ENCODE data around the gene MICOS13.
"Not testable (repeated sequence)": the region's sequence is repeated elsewhere in the genome, so short reads cannot be mapped to it uniquely, and the experiment has no call there.

The MICOS13 gene

DNA sequence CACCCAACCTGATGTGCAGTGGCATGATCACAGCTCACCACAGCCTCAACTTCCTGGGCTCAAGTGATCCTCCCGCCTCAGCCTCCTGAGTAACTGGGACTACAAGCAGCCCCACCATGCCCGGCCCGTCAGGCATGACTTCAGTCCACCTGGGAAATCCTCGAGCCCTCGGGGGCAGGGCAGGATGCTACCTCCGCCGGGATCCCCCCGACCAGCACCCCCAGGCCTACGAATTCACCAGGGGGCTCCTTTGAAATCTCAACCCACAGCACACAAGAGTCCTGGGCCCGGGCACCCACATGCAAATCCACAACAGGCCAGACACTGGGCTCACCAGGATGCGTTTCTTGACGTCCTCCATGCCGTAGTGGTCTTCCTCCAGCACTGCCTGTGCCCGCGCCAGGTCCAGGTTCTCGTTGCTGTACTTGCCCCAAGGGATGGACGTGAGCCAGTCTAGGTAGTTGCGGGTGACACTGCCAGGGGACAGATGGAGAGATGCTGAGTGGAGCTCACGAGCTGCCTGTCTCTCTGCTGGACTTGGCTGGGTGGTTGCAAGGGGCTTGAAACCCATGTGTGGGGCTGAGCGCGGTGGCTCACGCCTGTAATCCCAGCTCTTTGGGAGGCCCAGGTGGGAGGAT, 20.3 kb upstream of the MICOS13 start:
- DNase-seq (ENCODE audit: low spot score) = no peak

DNA sequence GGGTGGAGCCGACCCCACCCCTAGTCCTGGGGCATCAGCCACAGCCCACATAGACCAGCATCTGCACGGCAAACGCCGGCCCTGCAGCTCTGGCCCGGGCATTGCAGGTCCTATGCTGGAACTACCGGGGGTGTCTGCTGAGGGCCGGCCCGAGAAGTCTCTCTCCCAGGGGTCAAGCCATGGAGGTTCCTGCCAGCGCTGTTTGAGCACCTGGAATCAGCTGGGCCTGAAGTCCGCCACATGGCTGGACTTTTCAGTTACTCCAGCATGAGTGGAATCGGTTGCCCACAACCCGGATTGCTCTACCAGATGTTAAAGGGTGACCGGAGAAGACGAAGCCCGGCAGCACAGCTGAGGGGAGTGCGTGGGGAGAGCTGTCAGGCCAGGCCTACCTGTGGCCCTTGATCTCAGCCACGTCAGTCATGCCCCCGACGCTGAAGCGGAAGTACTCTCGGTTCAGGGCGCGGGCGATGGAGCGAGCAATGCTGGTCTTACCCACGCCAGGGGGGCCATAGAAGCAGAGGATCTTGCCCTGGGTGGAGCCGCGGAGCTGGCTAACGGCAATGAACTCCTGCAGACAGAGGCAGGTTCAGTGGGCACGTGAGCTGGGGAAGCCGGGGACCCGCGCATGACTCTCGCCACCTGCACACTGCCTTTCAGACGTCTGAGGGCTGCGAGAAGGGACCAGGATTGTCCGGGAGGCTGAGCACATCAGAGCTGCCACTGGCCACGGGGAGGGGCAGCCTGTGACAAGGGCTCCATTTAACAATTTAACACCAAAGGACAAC, 18.5 kb upstream of the MICOS13 start:
- no peak for DNase-seq (ENCODE audit: low spot score)

DNA sequence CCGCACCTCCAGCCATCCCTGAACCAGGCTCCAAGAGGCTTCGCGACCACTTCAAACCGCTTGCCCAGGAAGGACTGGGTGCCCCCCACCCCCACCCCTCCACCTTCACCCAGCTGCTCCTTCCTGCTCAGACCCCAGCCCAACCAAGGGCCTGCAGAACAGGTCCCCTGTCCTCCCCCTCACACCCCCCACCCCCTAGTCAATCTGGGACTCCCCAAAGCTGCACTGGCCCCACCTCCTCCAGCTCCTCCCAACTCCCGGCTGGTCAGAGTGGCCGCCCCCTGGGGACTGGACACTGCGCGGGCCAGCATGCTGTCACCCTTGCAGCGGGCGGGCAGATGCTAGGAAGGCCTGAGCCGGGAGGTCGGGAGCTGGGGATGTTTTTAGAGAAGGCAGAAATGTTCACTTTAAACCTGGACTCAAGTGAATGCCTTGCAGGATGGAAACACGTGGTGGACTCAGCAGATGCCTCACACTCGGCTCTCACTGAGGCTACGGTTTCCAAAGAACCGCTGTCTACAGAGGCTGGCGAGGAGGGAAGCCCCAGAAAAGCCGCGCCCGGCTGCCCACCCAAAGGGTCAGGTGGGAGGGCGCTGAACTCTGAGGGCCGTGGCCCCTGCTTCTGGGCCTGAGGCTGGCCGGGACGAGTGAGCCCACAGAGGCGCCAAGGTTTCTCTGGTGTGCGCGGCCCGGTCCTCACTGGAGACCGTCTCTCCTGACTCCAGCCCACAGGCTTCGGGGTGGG, 17.7 kb upstream of the MICOS13 start:
- no peak for DNase-seq (ENCODE audit: low spot score)

DNA sequence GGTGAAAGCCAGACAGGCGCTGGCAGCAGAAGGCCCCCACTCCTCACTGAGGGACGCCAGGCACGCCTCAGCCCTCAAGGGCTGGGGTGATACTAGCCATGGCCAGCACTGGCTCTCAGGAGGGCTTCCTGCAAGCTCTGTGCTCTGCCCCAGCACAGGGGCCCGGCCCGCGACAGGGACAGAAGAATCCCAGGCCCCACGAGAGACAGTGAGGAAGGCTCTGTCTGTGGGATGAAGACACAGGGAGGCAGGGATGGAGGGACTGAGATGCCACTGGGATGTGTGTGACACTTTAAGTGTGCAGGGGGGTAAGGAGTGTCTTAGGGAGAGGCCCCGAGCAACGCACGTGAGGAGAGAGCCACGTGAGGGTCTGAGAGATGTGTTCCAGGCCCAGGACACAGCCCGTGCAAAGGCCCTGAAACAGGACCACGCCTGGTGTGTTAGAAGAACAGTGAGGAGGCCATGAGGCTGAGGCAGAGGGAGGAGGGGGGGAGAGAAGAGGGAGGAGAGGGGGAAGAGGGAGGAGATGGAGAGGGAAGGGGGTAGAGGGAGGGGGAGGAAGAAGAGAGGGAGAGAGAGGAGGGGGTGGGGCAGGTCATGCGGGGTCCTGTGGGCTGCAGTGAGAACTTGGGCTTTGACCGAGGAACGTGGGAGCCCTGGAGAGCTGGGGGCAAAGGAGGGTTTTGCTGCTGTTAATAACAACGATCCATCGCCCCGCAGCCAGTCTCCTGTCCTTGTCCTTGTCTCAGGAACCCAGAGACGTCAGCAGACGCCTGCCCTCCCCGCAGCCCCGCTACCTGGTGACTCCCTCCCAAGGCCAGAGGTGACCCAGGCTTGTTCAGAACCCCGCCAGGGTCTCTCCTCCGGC, 16.9 kb upstream of the MICOS13 start:
- DNase-seq (ENCODE audit: low spot score) = no peak

DNA sequence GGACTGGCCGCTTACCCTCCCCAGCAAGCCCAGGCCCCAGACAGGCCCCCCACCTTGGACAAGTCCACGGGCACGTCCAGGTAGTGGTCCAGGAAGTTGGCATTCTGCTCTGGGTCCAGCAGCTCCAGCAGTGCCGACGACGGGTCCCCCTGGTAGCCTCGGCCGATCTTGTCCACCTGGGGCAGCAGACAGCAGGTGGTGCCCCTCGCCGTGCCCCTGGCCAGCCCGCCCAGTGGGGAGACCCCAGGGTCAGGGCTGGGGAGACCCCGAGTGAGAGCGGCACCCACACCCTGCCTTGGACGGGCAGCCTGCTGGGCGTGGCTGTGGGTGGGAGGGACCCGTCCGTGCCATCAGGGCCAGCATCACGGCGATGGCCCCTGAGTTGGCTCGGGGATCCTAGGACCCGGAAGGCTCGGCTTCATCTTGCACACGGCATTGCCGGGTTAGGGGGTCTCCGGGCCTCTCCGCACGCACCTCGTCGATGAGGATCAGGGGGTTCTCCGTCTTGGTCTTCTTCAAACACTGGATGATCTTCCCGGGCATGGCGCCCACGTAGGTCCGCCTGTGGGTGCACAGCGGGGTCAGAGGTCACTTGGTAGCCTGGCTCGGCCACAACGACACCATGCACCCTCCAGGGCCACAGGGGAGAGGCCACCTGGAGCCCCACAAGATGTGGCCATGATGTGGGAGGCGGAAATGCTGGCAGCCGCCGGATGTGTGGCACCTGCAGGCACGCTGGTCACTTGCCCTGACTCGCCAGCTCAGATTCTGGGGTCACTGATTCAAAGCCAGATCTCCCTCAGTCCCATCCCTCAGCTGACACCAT, 16.1 kb upstream of the MICOS13 start:
- DNase-seq (ENCODE audit: low spot score) = no peak

DNA sequence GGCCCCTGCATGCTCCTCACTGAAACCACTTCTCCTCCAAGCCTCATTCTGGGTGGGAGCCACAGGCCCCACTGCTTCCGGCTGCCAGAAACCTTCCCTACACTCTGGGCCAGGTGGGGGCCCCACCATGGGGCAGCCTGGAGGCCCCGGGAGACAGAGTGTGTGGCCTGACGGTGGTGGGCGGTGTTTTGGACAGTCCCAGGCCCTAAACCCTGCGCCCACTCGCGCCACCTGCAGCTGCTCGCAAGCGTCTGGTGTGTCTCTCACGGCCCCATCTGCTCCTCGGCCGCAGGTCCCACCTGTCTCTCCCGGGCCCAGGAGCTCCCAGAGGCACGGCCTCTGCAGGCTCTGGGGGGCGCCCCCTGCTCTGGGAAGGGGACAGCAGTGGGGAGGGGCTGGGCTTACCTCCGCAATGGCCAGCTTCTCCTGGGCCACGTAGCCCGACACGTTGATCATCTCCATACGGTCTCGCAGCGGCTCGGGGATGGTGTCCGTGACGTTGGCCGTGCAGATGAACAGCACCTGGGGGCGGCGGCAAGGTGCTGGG, 15.4 kb upstream of the MICOS13 start:
- no peak for DNase-seq (ENCODE audit: low spot score)

DNA sequence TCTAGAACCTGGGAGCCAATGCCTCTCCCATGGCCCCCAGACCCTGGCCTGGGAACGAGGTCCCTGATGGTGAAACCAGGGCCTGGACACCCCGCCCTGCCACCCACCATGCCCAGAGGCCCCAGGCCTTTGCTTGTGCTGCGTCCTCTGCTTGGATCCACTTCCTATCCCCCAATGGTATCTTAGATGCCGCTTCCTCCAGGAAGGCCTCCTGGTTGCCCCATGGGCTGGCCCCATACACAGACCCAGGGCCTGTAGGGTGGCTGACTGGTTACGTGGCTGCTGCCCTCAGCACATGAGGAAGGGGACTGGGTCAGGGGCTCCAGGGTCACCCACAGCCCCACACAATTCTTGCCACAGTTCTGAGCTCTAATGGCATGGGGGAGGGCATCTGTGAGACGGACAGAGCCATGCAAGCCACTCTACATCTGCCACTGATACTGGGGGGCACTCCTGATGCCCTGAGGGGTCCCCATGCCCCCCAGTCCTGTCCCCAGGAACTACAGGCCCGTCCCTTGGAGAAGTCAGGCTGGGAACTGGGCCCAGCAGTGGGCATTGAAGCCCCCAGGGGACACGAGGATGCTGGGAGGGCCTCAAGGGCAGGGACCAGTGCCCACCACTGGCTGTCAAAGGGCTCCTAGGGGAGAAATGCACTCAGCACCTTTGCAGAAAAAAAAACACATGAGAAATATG, 14.8 kb upstream of the MICOS13 start:
- DNase-seq (ENCODE audit: low spot score) = no peak

DNA sequence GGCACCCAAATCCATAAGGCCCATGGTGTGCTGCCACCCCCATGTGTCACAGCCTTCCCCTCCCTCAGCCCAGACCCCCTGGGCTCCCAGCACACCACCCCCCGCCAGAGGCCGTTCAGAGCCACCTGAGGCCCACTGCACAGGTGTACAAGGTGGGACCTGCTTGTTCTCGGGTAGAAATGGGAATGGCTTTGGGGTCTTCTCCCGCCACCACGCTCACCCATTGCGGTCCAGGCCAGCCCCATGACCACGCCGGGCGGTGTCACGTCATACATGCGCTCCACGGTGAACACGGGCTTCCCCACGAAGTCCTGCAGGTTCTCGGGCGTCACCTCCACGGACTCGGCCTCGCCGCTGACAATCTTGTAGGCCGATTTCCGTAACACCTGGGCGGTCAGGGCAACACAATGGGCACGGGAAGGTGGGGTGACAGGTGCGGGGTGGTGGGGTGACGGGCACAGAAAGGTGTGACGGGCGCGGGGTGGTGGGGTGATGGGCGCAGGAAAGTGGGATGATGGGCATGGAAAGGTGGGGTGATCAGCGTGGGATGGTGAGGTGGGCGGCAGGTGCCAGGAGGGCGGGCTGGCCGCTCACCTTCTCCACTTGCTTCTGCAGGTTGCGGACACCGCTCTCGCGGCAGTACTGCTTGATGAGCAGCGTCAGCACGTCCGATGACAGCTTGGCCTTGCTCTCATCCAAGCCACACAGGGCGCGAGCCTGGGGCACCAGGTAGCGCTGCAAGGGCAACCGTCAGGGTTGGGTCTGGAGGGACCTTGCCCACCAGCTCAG, 14.0 kb upstream of the MICOS13 start:
- DNase-seq (ENCODE audit: low spot score) = no peak

DNA sequence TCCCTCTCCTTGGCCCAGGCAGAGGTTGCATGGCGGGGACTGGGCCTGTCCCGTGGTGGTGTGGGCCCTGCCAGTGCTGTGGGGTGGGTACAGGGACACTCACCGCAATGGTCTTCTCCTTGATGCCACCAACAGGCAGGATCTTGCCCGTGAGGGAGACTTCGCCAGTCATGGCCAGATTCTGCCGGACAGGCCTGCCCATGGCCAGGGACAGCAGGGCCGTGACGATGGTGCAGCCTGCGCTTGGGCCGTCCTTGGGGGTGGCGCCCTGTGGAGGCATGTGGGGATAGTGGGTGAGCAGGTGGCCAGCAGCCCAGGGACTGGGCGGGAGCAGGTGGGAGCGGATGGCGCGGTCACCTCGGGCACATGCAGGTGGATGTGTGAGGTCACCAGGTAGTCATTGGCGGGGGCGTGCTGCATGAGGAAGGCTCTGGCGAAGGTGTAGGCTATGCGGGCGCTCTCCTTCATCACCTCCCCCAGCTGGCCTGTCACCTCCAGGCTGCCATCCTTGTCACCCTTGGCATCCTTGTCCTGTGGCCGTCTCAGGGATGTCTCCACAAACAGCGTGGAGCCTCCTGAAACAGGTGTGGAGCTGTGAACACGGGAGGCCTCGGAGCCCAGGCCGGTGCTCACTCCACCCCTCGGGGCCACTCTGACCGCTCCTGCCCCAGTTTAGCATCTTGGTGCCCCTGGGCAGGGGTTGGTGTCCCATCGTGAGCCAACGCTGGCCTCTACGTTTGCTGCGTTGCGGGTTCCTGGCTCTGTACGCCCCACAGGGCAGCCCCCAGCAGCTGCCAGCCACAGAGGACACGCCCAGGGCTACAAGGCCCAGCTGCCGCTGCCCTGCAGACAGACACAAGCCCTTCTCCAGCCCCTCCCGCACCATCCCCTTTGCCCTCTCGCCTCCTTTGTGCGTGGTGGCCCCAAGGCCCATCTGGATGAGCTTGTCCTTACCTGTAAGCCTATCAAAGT, 13.2 kb upstream of the MICOS13 start:
- no peak for DNase-seq (ENCODE audit: low spot score)

DNA sequence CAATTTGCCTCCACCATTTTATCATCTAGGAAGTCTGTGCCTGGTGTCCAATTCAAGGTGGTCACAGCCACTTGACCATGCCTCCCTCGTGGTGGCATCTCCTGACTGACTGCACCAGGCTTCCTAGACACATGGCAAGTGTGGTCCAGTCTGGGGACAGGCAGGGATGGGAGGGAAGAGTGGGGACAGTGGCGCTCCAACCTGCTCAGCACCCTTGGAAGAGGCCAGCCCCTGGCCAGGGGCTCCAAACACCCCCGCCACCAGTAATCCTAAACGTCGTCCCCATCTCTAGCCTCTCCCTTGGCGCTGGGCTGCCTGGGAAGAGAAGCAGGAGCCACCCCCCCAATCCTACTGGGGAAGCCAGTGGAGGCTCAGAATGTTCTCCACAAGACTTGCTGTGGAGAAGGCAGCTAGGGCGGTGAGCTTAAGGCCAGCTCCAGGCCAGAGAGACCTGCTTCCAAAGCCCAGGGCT, 12.4 kb upstream of the MICOS13 start:
- DNase-seq (ENCODE audit: low spot score) = no peak

DNA sequence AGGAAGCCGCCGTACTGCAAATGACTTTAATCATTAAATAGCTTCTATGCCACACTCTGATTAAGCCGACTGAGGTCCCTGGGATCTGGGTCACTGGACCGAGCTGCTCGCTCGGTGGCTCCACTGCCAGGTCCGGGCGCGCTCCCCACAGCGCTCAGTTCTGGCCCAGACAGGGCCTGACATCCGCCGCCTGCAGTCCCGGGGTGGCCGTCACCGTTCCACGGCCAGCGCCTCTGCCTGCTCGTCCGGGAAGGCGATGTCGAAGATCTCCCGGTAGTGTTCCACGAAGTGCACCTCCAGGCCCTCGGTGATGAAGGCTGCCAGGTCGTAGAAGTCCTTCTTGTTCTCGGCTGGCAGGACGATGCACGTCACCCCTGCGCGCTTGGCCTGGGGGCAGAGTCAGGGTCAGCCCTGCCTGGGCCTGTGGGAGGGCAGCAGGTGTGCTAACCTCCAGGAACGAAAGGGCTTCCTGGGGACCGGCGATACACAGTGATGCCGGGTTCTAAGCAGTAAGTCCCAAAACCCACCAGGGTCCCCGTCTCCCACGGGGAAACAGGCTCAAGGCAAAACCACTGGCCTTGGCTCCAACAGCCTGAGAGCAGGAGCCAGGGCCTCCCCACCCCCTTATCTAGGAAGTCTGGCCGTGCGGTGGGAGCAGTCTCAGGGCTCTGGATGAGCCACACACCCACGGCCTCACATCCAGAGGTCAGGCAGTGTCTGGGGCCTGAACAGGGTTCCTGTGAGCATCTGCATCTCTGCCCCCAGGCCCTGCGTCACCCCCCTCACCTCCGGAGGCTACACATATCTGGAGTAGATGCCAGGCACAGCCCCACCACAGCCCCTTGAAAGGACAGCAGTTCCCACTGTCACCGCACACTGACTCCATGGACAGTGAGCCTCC, 11.8 kb upstream of the MICOS13 start:
- no peak for DNase-seq (ENCODE audit: low spot score)

DNA sequence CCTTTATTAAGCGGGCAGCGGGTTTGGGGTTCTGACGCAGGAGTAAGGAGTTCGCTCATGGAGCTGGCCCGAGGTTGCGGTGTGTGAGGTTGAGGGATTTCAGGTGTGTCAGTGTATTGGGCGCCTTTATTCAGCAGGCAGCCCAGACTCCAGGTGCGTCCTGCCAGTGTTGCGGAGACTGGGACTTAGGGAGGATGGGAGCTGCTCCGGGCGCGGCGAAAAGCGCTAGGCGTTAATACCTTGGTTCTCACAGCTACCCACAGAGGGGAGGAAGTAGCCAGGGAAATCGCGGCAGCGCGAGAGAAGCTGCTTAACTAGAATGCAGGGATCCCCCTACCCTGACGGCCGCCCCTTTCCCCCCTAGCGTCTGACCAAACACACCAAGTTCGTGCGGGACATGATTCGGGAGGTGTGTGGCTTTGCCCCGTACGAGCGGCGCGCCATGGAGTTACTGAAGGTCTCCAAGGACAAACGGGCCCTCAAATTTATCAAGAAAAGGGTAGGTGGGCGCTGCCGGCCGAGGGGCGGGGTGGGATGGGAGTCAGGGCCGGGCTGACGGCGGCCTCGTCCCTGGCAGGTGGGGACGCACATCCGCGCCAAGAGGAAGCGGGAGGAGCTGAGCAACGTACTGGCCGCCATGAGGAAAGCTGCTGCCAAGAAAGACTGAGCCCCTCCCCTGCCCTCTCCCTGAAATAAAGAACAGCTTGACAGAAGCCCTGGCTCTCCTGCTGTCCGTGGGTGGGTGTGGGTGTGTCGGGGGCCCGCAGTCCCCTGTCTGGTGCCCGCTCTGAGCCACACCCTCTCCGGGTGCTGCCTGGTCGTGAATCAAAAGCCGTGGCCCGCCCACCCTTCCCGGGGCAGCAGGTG, 10.9 kb upstream of the MICOS13 start:
- DNase-seq (ENCODE audit: low spot score) = no peak

DNA sequence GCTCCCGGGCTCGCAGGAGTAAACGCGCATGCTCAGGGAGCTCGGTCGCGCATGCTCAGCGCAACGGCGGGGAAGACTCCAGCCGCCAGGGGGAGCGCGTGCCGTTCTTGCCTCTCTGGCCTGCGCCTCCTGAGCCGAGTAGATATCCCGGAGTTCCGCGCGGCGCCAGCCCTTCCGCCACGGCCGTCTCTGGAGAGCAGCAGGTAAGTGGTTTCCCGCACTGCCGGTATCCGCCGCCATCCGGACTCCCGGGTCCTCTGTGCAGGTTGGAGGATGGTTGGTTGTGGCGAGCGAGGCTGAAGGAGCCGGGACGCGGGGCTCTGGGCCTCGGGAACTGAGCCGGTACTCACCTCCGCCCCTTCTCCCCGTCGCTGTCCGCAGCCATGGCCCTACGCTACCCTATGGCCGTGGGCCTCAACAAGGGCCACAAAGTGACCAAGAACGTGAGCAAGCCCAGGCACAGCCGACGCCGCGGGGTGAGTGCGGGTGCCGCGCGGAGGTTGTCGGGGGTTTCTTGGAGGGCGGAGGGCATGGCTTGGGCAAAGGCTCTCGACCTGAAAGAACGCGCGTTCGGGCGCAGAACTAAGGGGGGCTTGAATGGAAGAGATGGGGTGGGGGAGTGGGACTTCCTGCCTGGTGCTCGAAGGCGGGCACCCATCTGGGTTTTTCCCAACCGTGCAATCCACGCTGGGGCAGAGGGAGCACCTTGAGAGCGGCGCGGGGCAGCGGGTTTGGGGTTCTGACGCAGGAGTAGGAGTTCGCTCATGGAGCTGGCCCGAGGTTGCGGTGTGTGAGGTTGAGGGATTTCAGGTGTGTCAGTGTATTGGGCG, 10.0 kb upstream of the MICOS13 start, which contains the start of gene RPL36:
RPL36 (plus strand) TSS at position 171 of the 830 bp plus-strand sequence; CDS start at position 384, 213 bp downstream.
- DNase-seq (ENCODE audit: low spot score) = peak; percentile 99

DNA sequence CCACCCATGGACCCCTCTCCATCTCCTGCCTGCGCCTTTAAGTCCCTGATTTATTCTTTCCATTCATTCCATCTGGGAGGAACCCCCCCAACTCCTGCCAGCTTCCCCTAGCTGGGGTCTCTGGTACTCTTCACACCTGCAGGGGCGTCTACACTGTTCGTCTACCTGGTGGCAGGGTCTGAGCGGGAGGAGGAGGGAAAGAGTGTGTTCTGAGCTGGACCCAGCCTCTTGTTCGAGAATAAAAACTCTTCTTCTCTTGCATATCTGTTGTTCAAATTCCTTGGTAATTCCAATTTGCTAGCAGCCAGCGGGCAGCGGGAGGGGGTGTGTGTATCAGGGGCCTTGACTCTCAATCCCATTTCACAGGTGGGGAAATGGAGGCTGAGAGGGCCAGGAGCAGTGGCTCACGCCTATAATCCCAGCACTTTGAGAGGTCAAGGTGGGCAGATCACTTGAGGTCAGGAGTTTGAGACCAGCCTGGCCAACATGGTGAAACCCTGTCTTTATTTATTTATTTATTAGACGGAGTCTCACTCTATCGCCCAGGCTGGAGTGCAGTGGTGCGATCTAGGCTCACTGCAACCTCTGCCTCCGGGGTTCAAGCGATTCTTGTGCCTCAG, 8.1 kb upstream of the MICOS13 start:
- not testable (repeated sequence) for DNase-seq (ENCODE audit: low spot score)

All from ecto neural progenitor cell (in vitro differentiated cells).